CD4-positive, CD25-positive, alpha-beta regulatory T cell (primary cell): Measurements from ENCODE around the gene TPSG1. TPM values are rescaled to one million over a fixed set of nuclear protein-coding genes. Genes with fewer than 3 reads are reported as not detected.
"Not testable (repeated sequence)": the region's sequence is repeated elsewhere in the genome, so short reads cannot be mapped to it uniquely, and the experiment has no call there.

Experiments
- ATAC-seq, 2 donors: fragments of 150-1000 bp; cut with Tn5 transposase; one replicate each; pipeline ENCODE4 v1.10.0; 2021; ENCODE audit warnings: low read depth in 2 of 2, moderate number of reproducible peaks in 2 of 2, moderate library complexity in 1 of 2
- DNase-seq, 3 donors: peaks; one replicate each; pipeline versions ENCODE4 v3.0.0 to v3.0.0-alpha.2; 2012 to 2022; ENCODE audit warnings: mixed read lengths in 1 of 3
- H3K27ac ChIP-seq: one replicate; pipeline ENCODE4 v1.7.0; 2013; ENCODE audit warnings: mild to moderate bottlenecking, low read length; ENCODE audit not compliant: insufficient read depth, poor library complexity, severe bottlenecking
- H3K27me3 ChIP-seq: one replicate; pipeline ENCODE4 v1.7.0; 2013; ENCODE audit warnings: low read length; ENCODE audit not compliant: control insufficient read depth, insufficient read depth
- H3K36me3 ChIP-seq: one replicate; pipeline ENCODE4 v1.7.0; 2013; ENCODE audit warnings: mild to moderate bottlenecking, low read length, moderate library complexity; ENCODE audit not compliant: control insufficient read depth, insufficient read depth
- H3K4me1 ChIP-seq: 2 replicates; pipeline ENCODE4 v1.7.0; 2013; ENCODE audit warnings: mild to moderate bottlenecking, low read length; ENCODE audit not compliant: insufficient read depth, control insufficient read depth, poor library complexity, severe bottlenecking
- H3K4me3 ChIP-seq: one replicate; pipeline ENCODE4 v1.7.0; 2013; ENCODE audit warnings: low read depth, mild to moderate bottlenecking, low read length, moderate library complexity
- H3K9me3 ChIP-seq, 2 experiments: 1 replicate in 1 of 2; 2 replicates in 1 of 2; pipeline ENCODE4 v1.7.0; 2013; ENCODE audit warnings: low read length in 2 of 2, mild to moderate bottlenecking in 1 of 2, moderate library complexity in 1 of 2; ENCODE audit not compliant: control insufficient read depth in 2 of 2
- H3K27ac Mint-ChIP-seq, 3 donors: one replicate each; pipeline ENCODE4 v1.8.0; 2020 to 2022; ENCODE audit warnings: mild to moderate bottlenecking in 3 of 3, mixed read lengths in 3 of 3, moderate library complexity in 2 of 3
- H3K27me3 Mint-ChIP-seq: one replicate; pipeline ENCODE4 v1.8.0; 2022; ENCODE audit warnings: mild to moderate bottlenecking, mixed read lengths
- H3K36me3 Mint-ChIP-seq: one replicate; pipeline ENCODE4 v1.8.0; 2020; ENCODE audit warnings: mixed read lengths
- H3K4me1 Mint-ChIP-seq, 4 donors: one replicate each; pipeline ENCODE4 v1.8.0; 2020 to 2022; ENCODE audit warnings: mixed read lengths in 4 of 4, mild to moderate bottlenecking in 1 of 4
- H3K4me3 Mint-ChIP-seq, 4 donors: one replicate each; pipeline ENCODE4 v1.8.0; 2020 to 2022; ENCODE audit warnings: mild to moderate bottlenecking in 4 of 4, mixed read lengths in 4 of 4, moderate library complexity in 3 of 4
- H3K9me3 Mint-ChIP-seq, 7 donors: one replicate each; pipeline ENCODE4 v1.8.0; 2020 to 2022; ENCODE audit warnings: mixed read lengths in 7 of 7, mild to moderate bottlenecking in 3 of 7, moderate library complexity in 2 of 7
- polyA plus RNA-seq, 4 donors: library from polyadenylated mRNA; unstranded; fragments of 300-500 nt; fragmentation: Illumina TruSeq; gene quantifications; one replicate each; pipeline ENCODE4 v1.2.3, GENCODE V29; 2021
- total RNA-seq: library from RNA; stranded (reverse); gene quantifications from one replicate; pipeline ENCODE4 v1.2.3, GENCODE V29; 2022

TPSG1 gene
- total and polyA plus RNA-seq, 5 donors from 2014 or later = not detected

DNA sequence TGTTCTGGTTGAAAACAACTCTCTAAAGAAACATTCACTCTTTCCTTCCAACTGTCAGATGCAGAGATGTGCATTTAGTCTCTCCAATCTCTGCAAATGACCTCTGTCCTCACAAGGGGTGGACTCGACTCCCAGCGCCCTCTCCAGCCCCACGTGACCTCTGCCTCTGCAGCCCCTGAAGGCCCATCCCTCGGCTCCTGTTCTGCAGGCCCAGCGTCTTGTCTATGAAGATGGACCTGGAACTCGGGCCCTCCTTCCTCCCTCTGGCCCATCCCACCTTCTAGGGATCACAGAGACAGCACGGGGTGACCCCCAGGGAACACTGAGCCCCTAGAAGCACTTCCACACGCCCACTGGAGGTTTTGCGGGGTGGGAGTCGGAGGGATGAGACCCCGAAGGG lies 18.3 kb upstream of the TPSG1 start:
- H3K27ac Mint-ChIP-seq, ATAC-seq, H3K27me3 Mint-ChIP-seq, DNase-seq, H3K9me3 ChIP-seq, H3K27me3 ChIP-seq, H3K4me1 ChIP-seq, H3K9me3 Mint-ChIP-seq, H3K36me3 ChIP-seq, H3K27ac ChIP-seq, H3K4me1 Mint-ChIP-seq, H3K4me3 Mint-ChIP-seq, H3K36me3 Mint-ChIP-seq, H3K4me3 ChIP-seq: not testable (repeated sequence)

DNA sequence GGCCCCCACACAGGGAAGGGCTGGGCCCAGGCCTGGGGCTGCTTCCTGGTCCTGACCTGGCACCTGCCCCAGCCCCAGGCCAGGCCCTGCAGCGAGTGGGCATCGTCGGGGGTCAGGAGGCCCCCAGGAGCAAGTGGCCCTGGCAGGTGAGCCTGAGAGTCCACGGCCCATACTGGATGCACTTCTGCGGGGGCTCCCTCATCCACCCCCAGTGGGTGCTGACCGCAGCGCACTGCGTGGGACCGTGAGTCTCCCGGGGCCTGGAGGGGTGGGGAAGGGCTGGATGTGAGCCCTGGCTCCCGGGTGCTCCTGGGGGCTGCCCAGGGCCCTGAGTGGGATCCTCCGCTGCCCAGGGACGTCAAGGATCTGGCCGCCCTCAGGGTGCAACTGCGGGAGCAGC lies 16.0 kb upstream of the TPSG1 start:
- not testable (repeated sequence) for H3K9me3 Mint-ChIP-seq, H3K4me1 ChIP-seq, H3K27ac Mint-ChIP-seq, H3K9me3 ChIP-seq, H3K4me3 ChIP-seq, H3K4me1 Mint-ChIP-seq, H3K36me3 Mint-ChIP-seq, H3K27me3 Mint-ChIP-seq, ATAC-seq, H3K27ac ChIP-seq, H3K36me3 ChIP-seq, DNase-seq, H3K27me3 ChIP-seq, H3K4me3 Mint-ChIP-seq

DNA sequence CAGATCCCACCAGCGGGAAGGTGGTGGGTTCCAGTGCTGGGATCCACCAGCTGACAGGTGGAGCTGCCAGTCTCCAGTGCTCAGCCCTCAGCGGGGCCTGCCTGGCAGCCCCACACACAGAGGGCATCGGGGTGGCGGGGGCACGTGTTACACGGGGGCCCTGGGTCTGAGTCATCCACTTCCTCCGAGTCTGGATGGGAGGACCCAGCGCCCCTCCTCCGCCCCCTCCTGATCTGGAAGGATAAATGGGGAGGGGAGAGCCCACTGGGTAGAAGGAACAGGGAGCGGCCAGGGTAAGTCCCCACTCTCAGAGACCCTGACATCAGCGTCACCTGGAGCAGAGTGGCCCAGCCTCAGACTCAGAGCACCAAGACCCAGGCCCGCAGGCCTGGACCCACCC lies 15.4 kb upstream of the TPSG1 start, which contains the start of gene TPSAB1:
Gene TPSAB1 (plus strand): TSS at position 270 of the 400 bp plus-strand sequence. CDS start 234 bp downstream, outside the sequence.
- H3K9me3 ChIP-seq, H3K9me3 Mint-ChIP-seq, H3K4me3 ChIP-seq, H3K4me1 Mint-ChIP-seq, H3K4me3 Mint-ChIP-seq, H3K27ac Mint-ChIP-seq, H3K36me3 ChIP-seq, DNase-seq, H3K27me3 ChIP-seq, H3K36me3 Mint-ChIP-seq, H3K27me3 Mint-ChIP-seq, H3K27ac ChIP-seq, ATAC-seq, H3K4me1 ChIP-seq: not testable (repeated sequence)

DNA sequence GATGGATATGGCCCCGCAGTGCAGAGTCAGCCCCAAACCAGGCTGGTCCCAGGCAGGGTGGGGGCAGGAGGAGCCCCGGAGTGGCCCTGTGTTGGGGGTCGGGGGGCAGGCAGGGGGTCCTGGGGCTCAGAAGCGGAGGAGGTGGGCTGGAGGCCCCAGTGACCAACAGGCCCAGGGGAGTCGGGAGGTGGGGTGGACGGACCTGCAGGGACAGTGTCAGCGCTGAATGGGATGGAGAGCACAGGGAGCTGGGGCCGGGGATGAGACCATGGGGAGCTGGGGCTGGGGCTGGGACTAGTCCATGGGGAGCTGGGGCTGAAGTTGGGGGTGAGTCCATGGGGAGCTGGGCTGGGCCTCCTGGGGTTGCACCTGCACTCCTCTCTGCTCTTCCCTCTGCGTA lies 14.5 kb upstream of the TPSG1 start:
- H3K27me3 Mint-ChIP-seq, H3K9me3 Mint-ChIP-seq, H3K27ac Mint-ChIP-seq, H3K27me3 ChIP-seq, H3K27ac ChIP-seq, H3K4me3 ChIP-seq, H3K9me3 ChIP-seq, H3K4me1 ChIP-seq, H3K4me1 Mint-ChIP-seq, ATAC-seq, H3K36me3 Mint-ChIP-seq, DNase-seq, H3K4me3 Mint-ChIP-seq, H3K36me3 ChIP-seq: not testable (repeated sequence)

DNA sequence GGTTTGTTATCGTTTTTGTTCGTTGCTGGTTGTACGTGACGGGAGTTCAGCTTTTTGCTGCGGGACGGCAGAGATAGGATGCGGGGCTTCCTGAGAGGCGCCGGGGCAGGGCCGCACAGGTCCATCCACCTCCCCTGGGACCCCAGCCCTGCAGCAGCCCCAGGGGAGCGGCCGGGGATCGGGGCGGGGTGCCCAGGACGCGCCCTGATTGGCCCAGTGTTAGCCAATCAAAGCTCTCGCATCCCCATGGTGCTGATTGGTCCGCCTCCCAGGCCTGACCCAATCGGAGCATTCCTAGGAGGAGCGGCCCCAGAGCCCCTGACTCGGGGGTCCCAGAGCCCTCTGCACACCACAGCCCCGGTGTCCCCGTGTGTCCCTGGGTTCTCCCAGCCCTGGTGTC lies 13.8 kb upstream of the TPSG1 start:
- H3K4me3 ChIP-seq, H3K27me3 Mint-ChIP-seq, H3K4me1 Mint-ChIP-seq, DNase-seq, H3K4me3 Mint-ChIP-seq, H3K36me3 Mint-ChIP-seq, ATAC-seq, H3K9me3 Mint-ChIP-seq, H3K9me3 ChIP-seq, H3K4me1 ChIP-seq, H3K27me3 ChIP-seq, H3K36me3 ChIP-seq, H3K27ac Mint-ChIP-seq, H3K27ac ChIP-seq: not testable (repeated sequence)

DNA sequence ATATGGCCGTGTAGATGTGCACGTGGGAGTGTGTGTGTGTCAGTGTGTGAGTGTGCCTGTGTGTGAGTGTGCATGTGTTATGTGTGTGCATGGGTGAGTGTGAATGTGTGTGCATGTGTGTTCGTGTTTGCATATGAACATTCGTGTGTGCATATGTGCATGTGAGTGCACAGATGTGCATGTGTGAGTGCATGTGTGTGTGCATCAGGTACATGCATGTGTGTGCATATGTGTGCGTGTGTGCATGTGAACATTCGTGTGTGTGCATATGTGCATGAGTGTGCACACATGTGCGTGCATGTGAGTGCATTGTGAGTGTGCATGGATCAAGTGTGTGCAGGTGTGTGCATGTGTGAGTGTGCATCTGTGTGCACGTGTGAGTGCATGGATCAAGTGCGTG lies 12.9 kb upstream of the TPSG1 start:
- no peak overlapping the region for H3K4me3 Mint-ChIP-seq

DNA sequence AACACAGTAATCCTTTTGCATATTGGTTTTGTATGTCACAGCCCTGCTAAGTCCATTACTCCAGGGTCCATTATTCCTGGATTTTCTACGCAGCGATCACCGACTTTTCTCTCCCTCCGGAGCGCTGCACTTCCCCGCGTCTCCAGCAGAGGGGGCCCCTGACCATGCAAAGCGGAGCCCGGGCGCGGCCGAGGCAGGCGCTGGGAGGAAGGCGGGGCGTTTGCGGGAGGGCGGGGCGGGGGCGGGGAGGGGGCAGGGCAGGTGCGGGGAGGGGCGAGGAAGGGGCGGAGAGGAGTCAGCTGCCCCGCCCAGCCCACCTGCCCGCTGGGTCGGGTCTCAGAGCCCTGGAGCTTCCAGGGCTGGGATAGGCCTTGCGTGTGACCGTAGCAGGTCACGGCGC lies 11.6 kb upstream of the TPSG1 start:
- not testable (repeated sequence) for DNase-seq, H3K4me1 Mint-ChIP-seq, H3K27me3 Mint-ChIP-seq, H3K36me3 Mint-ChIP-seq, H3K4me1 ChIP-seq, H3K27ac Mint-ChIP-seq, H3K4me3 ChIP-seq, H3K9me3 ChIP-seq, H3K9me3 Mint-ChIP-seq, H3K27ac ChIP-seq, H3K36me3 ChIP-seq, H3K27me3 ChIP-seq, H3K4me3 Mint-ChIP-seq
- peak; percentile 77 to 78 for ATAC-seq

More for the DNA sequence above, 12.9 kb upstream of the TPSG1 start:
- Histone ChIP-seq H3K4me3 (no peak overlapping the region), H3K4me1 (no peaks in the 10 kb centered on the region), H3K27ac (no peak overlapping the region), H3K27me3 (no peaks in the 10 kb centered on the region), H3K36me3 (no peaks in the 10 kb centered on the region), H3K9me3 (no peaks in the 10 kb centered on the region)
- Mint-ChIP-seq H3K27me3 (no peaks in the 10 kb centered on the region), H3K4me1 (peaks cover 0 to 5% (median 0%) of the 10 kb centered on the region in 4 donors), H3K36me3 (no peaks in the 10 kb centered on the region), H3K27ac (peak overlapping the region in 1 of 3 donors; percentile 40), H3K9me3 (peaks cover 0 to 2% (median 0%) of the 10 kb centered on the region in 7 donors)
- ATAC-seq (no peak), DNase-seq (no peak)

DNA sequence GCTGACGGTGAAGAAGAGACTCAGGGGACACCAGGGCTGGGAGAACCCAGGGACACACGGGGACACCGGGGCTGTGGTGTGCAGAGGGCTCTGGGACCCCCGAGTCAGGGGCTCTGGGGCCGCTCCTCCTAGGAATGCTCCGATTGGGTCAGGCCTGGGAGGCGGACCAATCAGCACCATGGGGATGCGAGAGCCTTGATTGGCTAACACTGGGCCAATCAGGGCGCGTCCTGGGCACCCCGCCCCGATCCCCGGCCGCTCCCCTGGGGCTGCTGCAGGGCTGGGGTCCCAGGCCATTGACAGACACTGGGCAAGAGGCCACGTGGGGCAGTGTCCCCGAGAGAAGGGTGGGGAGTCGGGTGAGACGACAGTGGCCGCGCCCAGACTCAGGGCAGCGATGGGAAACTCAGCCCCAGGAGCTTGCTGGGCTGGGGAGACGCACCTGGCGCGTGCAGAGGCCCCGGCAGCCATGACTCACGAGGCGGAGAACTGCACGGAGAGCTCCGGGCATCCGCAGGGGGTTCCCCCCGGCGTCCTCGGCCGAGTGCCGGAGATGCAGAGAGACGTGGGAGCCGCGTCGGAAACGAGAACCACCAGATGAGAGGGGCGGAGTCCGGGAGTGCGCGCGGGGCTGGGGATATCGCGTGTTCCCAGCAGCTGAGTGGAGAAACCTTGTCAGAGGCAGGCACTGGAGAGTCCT lies 7.1 kb upstream of the TPSG1 start:
- H3K36me3 Mint-ChIP-seq, DNase-seq, H3K4me1 ChIP-seq, ATAC-seq, H3K27ac ChIP-seq, H3K4me3 Mint-ChIP-seq, H3K36me3 ChIP-seq, H3K9me3 ChIP-seq, H3K27me3 ChIP-seq, H3K9me3 Mint-ChIP-seq, H3K4me1 Mint-ChIP-seq, H3K4me3 ChIP-seq, H3K27ac Mint-ChIP-seq, H3K27me3 Mint-ChIP-seq: not testable (repeated sequence)
